Measurements from ENCODE around the gene TARS3. TPM values are rescaled to one million over a fixed set of nuclear protein-coding genes. Genes with fewer than 3 reads are reported as not detected.

The TARS3 gene
- total RNA-seq, 1 experiment from 2014 or later: 12.4 TPM

DNA sequence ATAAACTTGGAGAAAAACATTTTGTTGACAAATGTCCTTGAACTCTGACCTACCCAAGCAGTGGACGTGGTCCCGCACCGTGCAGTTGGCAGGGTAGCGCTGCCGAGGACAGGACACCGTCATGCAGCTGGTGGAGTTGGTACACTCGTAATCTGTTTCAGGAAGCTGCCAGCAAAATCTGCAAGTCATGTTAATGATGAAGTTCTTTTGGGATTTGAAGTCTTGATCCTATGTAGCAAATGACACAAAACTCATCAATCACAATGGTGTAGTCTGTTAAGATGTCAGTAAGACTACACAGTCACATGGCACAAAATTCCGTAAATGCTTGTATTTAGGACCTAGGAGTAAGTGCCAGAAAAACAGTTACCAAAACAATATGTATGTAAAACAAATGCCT lies 77.6 kb downstream of the TARS3 start:
- ATAC-seq (no peak), DNase-seq (ENCODE audit: low read depth, low spot score) (no peak)
- H3K36me3 ChIP-seq (ENCODE audit: control insufficient read depth, insufficient read depth, low read length): peaks cover 49% of the 10 kb centered on the region
- intact Hi-C loops (cut with micrococcal nuclease; ENCODE audit: unreplicated experiment): no loop called here
- in situ Hi-C loops (cut with HindIII; ENCODE audit: low pct_unique_long_range_greater_than_20kb, low sequenced_read_pairs): no loop called here
- peaks cover 14% of the 10 kb centered on the region for H3K4me1 ChIP-seq (ENCODE audit: control insufficient read depth, insufficient read depth, low read length)
- H3K27ac ChIP-seq (ENCODE audit: low read length): no peak overlapping the region
- BruUV-seq (replicated peaks): no TSS peak
- no peak overlapping the region for H3K4me3 ChIP-seq (ENCODE audit: low read depth in 2 of 2, low read length in 2 of 2)
- POLR2A ChIA-PET: no interaction called here
- no peaks in the 10 kb centered on the region for H3K9me3 ChIP-seq (ENCODE audit: control insufficient read depth, insufficient read depth, low read depth, low read length)
- H3K27me3 ChIP-seq (ENCODE audit: control insufficient read depth, insufficient read depth, low read length): no peaks in the 10 kb centered on the region
- TF ChIP-seq TCF7L2 (IDR thresholded peaks at IDR 0.05; ENCODE audit: low read depth, low read length): no peak
- no peak for TF ChIP-seq SIN3A (IDR thresholded peaks at IDR 0.05; ENCODE audit: borderline replicate concordance, insufficient read depth, low read depth, low read length)
- TF ChIP-seq, protein P1, sequence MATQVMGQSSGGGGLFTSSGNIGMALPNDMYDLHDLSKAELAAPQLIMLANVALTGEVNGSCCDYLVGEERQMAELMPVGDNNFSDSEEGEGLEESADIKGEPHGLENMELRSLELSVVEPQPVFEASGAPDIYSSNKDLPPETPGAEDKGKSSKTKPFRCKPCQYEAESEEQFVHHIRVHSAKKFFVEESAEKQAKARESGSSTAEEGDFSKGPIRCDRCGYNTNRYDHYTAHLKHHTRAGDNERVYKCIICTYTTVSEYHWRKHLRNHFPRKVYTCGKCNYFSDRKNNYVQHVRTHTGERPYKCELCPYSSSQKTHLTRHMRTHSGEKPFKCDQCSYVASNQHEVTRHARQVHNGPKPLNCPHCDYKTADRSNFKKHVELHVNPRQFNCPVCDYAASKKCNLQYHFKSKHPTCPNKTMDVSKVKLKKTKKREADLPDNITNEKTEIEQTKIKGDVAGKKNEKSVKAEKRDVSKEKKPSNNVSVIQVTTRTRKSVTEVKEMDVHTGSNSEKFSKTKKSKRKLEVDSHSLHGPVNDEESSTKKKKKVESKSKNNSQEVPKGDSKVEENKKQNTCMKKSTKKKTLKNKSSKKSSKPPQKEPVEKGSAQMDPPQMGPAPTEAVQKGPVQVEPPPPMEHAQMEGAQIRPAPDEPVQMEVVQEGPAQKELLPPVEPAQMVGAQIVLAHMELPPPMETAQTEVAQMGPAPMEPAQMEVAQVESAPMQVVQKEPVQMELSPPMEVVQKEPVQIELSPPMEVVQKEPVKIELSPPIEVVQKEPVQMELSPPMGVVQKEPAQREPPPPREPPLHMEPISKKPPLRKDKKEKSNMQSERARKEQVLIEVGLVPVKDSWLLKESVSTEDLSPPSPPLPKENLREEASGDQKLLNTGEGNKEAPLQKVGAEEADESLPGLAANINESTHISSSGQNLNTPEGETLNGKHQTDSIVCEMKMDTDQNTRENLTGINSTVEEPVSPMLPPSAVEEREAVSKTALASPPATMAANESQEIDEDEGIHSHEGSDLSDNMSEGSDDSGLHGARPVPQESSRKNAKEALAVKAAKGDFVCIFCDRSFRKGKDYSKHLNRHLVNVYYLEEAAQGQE (IDR thresholded peaks at IDR 0.05; ENCODE audit: insufficient read depth in 1 of 2, low read depth in 2 of 2, low read length in 1 of 2): no peak
- TF ChIP-seq POLR2AphosphoS5 (IDR thresholded peaks at IDR 0.05; ENCODE audit: low read depth, low read length): no peak
- TF ChIP-seq, protein P2, sequence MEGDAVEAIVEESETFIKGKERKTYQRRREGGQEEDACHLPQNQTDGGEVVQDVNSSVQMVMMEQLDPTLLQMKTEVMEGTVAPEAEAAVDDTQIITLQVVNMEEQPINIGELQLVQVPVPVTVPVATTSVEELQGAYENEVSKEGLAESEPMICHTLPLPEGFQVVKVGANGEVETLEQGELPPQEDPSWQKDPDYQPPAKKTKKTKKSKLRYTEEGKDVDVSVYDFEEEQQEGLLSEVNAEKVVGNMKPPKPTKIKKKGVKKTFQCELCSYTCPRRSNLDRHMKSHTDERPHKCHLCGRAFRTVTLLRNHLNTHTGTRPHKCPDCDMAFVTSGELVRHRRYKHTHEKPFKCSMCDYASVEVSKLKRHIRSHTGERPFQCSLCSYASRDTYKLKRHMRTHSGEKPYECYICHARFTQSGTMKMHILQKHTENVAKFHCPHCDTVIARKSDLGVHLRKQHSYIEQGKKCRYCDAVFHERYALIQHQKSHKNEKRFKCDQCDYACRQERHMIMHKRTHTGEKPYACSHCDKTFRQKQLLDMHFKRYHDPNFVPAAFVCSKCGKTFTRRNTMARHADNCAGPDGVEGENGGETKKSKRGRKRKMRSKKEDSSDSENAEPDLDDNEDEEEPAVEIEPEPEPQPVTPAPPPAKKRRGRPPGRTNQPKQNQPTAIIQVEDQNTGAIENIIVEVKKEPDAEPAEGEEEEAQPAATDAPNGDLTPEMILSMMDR (IDR thresholded peaks at IDR 0.05): no peak
- CTCF ChIA-PET: no interaction called here

DNA sequence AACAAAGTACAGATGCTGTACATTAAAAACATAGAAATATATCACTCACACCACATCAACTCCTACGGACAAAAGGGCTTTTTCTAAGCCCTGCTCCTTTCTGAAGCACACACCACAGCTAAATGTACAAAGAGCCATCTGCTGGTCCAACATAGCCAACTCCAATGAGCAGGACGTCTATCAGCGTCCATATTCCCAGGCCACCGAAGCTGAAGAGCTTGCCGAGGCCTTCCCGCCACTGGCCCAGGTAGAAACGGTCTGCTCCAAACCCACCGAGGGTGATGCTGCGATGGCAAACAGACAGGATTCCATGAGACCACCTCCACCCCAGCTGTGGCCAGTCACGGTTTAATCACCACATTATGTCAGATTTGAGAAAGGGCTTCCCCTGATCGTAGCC lies 81.9 kb downstream of the TARS3 start:
- no peaks in the 10 kb centered on the region for H3K27me3 ChIP-seq (ENCODE audit: control insufficient read depth, insufficient read depth, low read length)
- ChIA-PET CTCF (interaction anchor here (1.1 to 2.6 kb wide), 3 partner anchors 13 to 366 kb away, joined by 5 to 10 read pairs (median 6); no protein-coding TSS in a partner anchor), POLR2A (no interaction called here)
- in situ Hi-C loops (cut with HindIII; ENCODE audit: low pct_unique_long_range_greater_than_20kb, low sequenced_read_pairs): no loop called here
- intact Hi-C loops (cut with micrococcal nuclease; ENCODE audit: unreplicated experiment): no loop called here
- no peaks in the 10 kb centered on the region for H3K9me3 ChIP-seq (ENCODE audit: control insufficient read depth, insufficient read depth, low read depth, low read length)
- TF ChIP-seq, protein P2 (IDR thresholded peaks at IDR 0.05): peak; percentile 22
- TF ChIP-seq SIN3A (IDR thresholded peaks at IDR 0.05; ENCODE audit: borderline replicate concordance, insufficient read depth, low read depth, low read length): no peak
- no peak overlapping the region for H3K4me3 ChIP-seq (ENCODE audit: low read depth in 2 of 2, low read length in 2 of 2)
- peaks cover 41% of the 10 kb centered on the region for H3K36me3 ChIP-seq (ENCODE audit: control insufficient read depth, insufficient read depth, low read length)
- BruUV-seq (replicated peaks): no TSS peak
- H3K4me1 ChIP-seq (ENCODE audit: control insufficient read depth, insufficient read depth, low read length): no peaks in the 10 kb centered on the region; the same call in 1 of the 2 replicates
- H3K27ac ChIP-seq (ENCODE audit: low read length): 0 out of 2 replicates have a peak overlapping the region, but pooled peaks have one; percentile 23
- ATAC-seq (peak; percentile 80), DNase-seq (ENCODE audit: low read depth, low spot score) (no peak)

All from Panc1 (cell line).